HepG2 (cell line): ENCODE results near the gene CACNA1C. TPM values are rescaled to one million over a fixed set of nuclear protein-coding genes. Genes with fewer than 3 reads are reported as not detected.

Experiments
- ATAC-seq: fragments of 200-7000 bp; cut with Tn5 transposase; 3 replicates; pipeline ENCODE4 v1.9.1; 2020; ENCODE audit warnings: mild to moderate bottlenecking, moderate library complexity
- BruUV-seq: library from RNA; stranded (reverse); fragments of 400-500 nt; replicated peaks from 2 replicates; lab custom pipeline; 2021; lab: Mats Ljungman, UMichigan
- CTCF ChIA-PET: fragments of 300-600 bp; formaldehyde crosslinking; extraction: SDS; loops from one replicate; lab custom pipeline; 2021; ENCODE audit warnings: low total read pairs, inconsistent platforms, low intra/inter-chr PET ratio; lab: Yijun Ruan, JAX
- POLR2A ChIA-PET: fragments of 350-600 bp; sonication (Branson Sonifier 250); formaldehyde crosslinking; loops from one replicate; lab custom pipeline; 2020; ENCODE audit warnings: antibody characterized with exemption, inconsistent platforms; lab: Yijun Ruan, JAX
- DNase-seq: peaks from one replicate; pipeline ENCODE4 v3.0.0-alpha.2; 2015; ENCODE audit warnings: low spot score
- FAIRE-seq: peaks from 3 replicates; lab custom pipeline; 2011; peaks lifted over from hg19 to GRCh38; lab: Jason Lieb, UNC
- H2AFZ ChIP-seq: one replicate; pipeline ENCODE4 v1.6.1; 2011; ENCODE audit warnings: low read length, inconsistent platforms
- H3K27ac ChIP-seq: fragments of 300-600 bp; 3 replicates; pipeline ENCODE4 v1.8.0; 2011; ENCODE audit warnings: mixed run types, mild to moderate bottlenecking, mixed read lengths, low read length, inconsistent platforms; ENCODE audit not compliant: insufficient read depth; ENCODE audit errors: extremely low read length
- H3K27me3 ChIP-seq, 2 experiments: fragments of 200-600 bp in 1 of 2; 2 replicates in 1 of 2; 3 replicates in 1 of 2; pipeline versions ENCODE4 v1.6.0 to v1.8.0; 2011; ENCODE audit warnings: low read length in 2 of 2, mild to moderate bottlenecking in 2 of 2, moderate library complexity in 2 of 2, inconsistent platforms in 1 of 2; ENCODE audit not compliant: insufficient read depth in 2 of 2, control insufficient read depth in 1 of 2
- H3K36me3 ChIP-seq, 2 experiments: fragments of 200-600 bp in 1 of 2; replicated peaks in 1 of 2; 2 replicates in 1 of 2; 3 replicates in 1 of 2; pipeline versions ENCODE4 v1.5.1 to v1.8.0; 2011; ENCODE audit warnings: low read length in 2 of 2, inconsistent platforms in 1 of 2; ENCODE audit not compliant: insufficient read depth in 2 of 2, control insufficient read depth in 1 of 2
- H3K4me1 ChIP-seq: 2 replicates; pipeline ENCODE4 v1.5.1; 2012; ENCODE audit warnings: low read length, inconsistent platforms; ENCODE audit not compliant: insufficient read depth
- H3K4me2 ChIP-seq: 2 replicates; pipeline ENCODE4 v1.6.0; 2011; ENCODE audit warnings: low read depth, low read length, inconsistent platforms
- H3K4me3 ChIP-seq, 3 experiments: fragments of 200-600 bp in 1 of 3; sonication (generic), shearing (Covaris generic) in 1 of 3; replicated peaks in 1 of 3; 2 replicates each; pipeline ENCODE4 v1.5.1; 2011 to 2016; ENCODE audit warnings: low read length in 3 of 3, inconsistent platforms in 2 of 3, low read depth in 2 of 3, mild to moderate bottlenecking in 2 of 3, control low read depth in 1 of 3, mixed read lengths in 1 of 3; ENCODE audit not compliant: insufficient read depth in 1 of 3
- H3K79me2 ChIP-seq: one replicate; pipeline ENCODE4 v1.6.1; 2011; ENCODE audit warnings: low read length, inconsistent platforms; ENCODE audit not compliant: insufficient read depth
- H3K9ac ChIP-seq: 2 replicates; pipeline ENCODE4 v1.6.0; 2011; ENCODE audit warnings: mild to moderate bottlenecking, low read depth, low read length, inconsistent platforms; ENCODE audit not compliant: insufficient read depth
- H3K9me3 ChIP-seq: 2 replicates; pipeline ENCODE4 v1.5.1; 2012; ENCODE audit warnings: mild to moderate bottlenecking, low read length
- H4K20me1 ChIP-seq: 2 replicates; pipeline ENCODE4 v1.6.0; 2011; ENCODE audit warnings: inconsistent platforms, mild to moderate bottlenecking, low read length, moderate library complexity; ENCODE audit not compliant: insufficient read depth
- EHMT2 ChIP-seq: fragments of 200-600 bp; sonication (generic); IDR thresholded peaks from 2 replicates; pipeline ENCODE4 v1.7.0; 2017; ENCODE audit warnings: antibody characterized with exemption, low read depth, low read length, borderline replicate concordance
- HMGA1 ChIP-seq: sonication (generic); formaldehyde crosslinking; conservative IDR thresholded peaks from 2 replicates; pipeline ENCODE4 v1.4.0; 2020; ENCODE audit warnings: missing genetic modification reagents
- HOXA5 ChIP-seq: sonication (generic); formaldehyde crosslinking; IDR thresholded peaks from 2 replicates; pipeline ENCODE4 v1.4.0; 2020; ENCODE audit warnings: missing genetic modification reagents
- KMT2B ChIP-seq: IDR thresholded peaks from 2 replicates; pipeline ENCODE4 v1.6.1; 2016; ENCODE audit warnings: missing genetic modification reagents, missing compliant biosample characterization
- MATR3 ChIP-seq: sonication (generic); formaldehyde crosslinking; IDR thresholded peaks from 2 replicates; pipeline ENCODE4 v1.4.0; 2020; ENCODE audit warnings: missing genetic modification reagents
- MTA1 ChIP-seq: sonication (generic); formaldehyde crosslinking; IDR thresholded peaks from 2 replicates; pipeline ENCODE4 v1.4.0; 2020; ENCODE audit warnings: missing genetic modification reagents, mild to moderate bottlenecking, borderline replicate concordance
- NFIC ChIP-seq: IDR thresholded peaks from 2 replicates; pipeline ENCODE4 v1.6.1; 2012; ENCODE audit warnings: mild to moderate bottlenecking, low read length, inconsistent platforms
- PHF5A ChIP-seq: IDR thresholded peaks from one replicate; pipeline ENCODE4 v1.6.1; 2018; ENCODE audit warnings: low read depth, missing genetic modification reagents; ENCODE audit not compliant: unreplicated experiment
- SOX13 ChIP-seq, 3 experiments: fragments of 450-650 bp in 1 of 3; sonication (generic) in 1 of 3; formaldehyde crosslinking in 1 of 3; IDR thresholded peaks in 2 of 3; conservative IDR thresholded peaks in 1 of 3; 2 replicates each; pipeline versions ENCODE4 v1.5.0 to v1.6.1; 2016 to 2020; ENCODE audit warnings: antibody characterized with exemption in 1 of 3, mild to moderate bottlenecking in 1 of 3, missing compliant biosample characterization in 1 of 3, missing genetic modification reagents in 1 of 3, moderate library complexity in 1 of 3
- SRSF4 ChIP-seq: fragments of 200-400 bp; formaldehyde crosslinking; IDR thresholded peaks from one replicate; pipeline ENCODE4 v1.6.1; 2018; ENCODE audit warnings: mild to moderate bottlenecking, low read depth, low read length, moderate library complexity; ENCODE audit not compliant: poor library complexity, severe bottlenecking
- THYN1 ChIP-seq: sonication (generic); formaldehyde crosslinking; IDR thresholded peaks from 2 replicates; pipeline ENCODE4 v1.8.1; 2023; ENCODE audit warnings: low read depth, mild to moderate bottlenecking, moderate library complexity, missing genetic modification reagents, borderline replicate concordance
- YEATS2 ChIP-seq: sonication (generic); formaldehyde crosslinking; IDR thresholded peaks from 2 replicates; pipeline ENCODE4 v1.4.0; 2020; ENCODE audit warnings: missing genetic modification reagents, borderline replicate concordance
- ZBTB7B ChIP-seq: sonication (generic); formaldehyde crosslinking; IDR thresholded peaks from 2 replicates; pipeline ENCODE4 v1.4.0; 2020; ENCODE audit warnings: missing genetic modification reagents
- ZNF513 ChIP-seq: sonication (generic); formaldehyde crosslinking; conservative IDR thresholded peaks from 2 replicates; pipeline ENCODE4 v1.5.0; 2020; ENCODE audit warnings: missing genetic modification reagents
- ZNF746 ChIP-seq: sonication (generic); formaldehyde crosslinking; IDR thresholded peaks from 2 replicates; pipeline ENCODE4 v1.8.0; 2022; ENCODE audit warnings: mild to moderate bottlenecking, missing genetic modification reagents
- WGBS: methylation state at CpG from one replicate; pipeline ENCODE4 v1.1.6; 2017; ENCODE audit warnings: low lambda C conversion rate; 5-methylcytosine and 5-hydroxymethylcytosine counted together
- in situ Hi-C: cut with HindIII; loops from 2 replicates; pipeline ENCODE4 v1.10.0; 2017; ENCODE audit warnings: low pct_unique_long_range_greater_than_20kb; ENCODE audit not compliant: extremely low pct_ligation_motif_present
- intact Hi-C: fragments of 100-400 bp; cut with micrococcal nuclease; formaldehyde crosslinking; loops from one replicate; pipeline ENCODE4 v1.10.0; 2022; ENCODE audit not compliant: unreplicated experiment
- polyA plus RNA-seq, 8 experiments: library from polyadenylated mRNA; depleted of rRNA in 3 of 8; stranded (reverse) in 7 of 8; unstranded in 1 of 8; fragments of >200 nt; fragmentation: Illumina TruSeq in 4 of 8; extraction: Trizol in 4 of 8; gene quantifications; 2 replicates each; pipeline versions ENCODE4 v1.2.1 to v1.2.3, GENCODE V29; 2011 to 2016; ENCODE audit warnings: low read depth in 4 of 8, missing spikeins in 1 of 8, mixed read lengths in 1 of 8; ENCODE audit not compliant: insufficient read depth in 1 of 8
- total RNA-seq, 5 experiments: library from RNA; depleted of rRNA; stranded (reverse); fragments of >200 nt; fragmentation: Illumina TruSeq; extraction: Trizol; gene quantifications; 2 replicates each; pipeline ENCODE4 v1.2.3, GENCODE V29; 2016; ENCODE audit warnings: low read depth in 1 of 5
- TF ChIP-seq, protein P1 (sequence below): sonication (generic); formaldehyde crosslinking; IDR thresholded peaks from 2 replicates; pipeline ENCODE4 v1.9.0; 2021; ENCODE audit warnings: missing genetic modification reagents, borderline replicate concordance

CACNA1C gene
- total and polyA plus RNA-seq, 2 of the 13 experiments (the other 11 are each of a cell fraction or from before 2014, with no cell fraction given) = not detected

- no peak for FAIRE-seq
- POLR2A ChIA-PET = no interaction called here
- BruUV-seq = no TSS peak
Measured at GRCh38 chr12:2240390-2240789, 187.6 kb downstream of the CACNA1C start.

More at GRCh38 chr12:2240390-2240789, 187.6 kb downstream of the CACNA1C start:
- no peak overlapping the region for H3K27ac ChIP-seq
- DNase-seq = no peak
- no peak for ATAC-seq
- no peak overlapping the region for H2AFZ ChIP-seq
- TF ChIP-seq EHMT2 (no peak), ZBTB7B (CRISPR knock-in tag) (no peak), KMT2B (CRISPR knock-in tag) (no peak), THYN1 (no peak), HOXA5 (no peak), YEATS2 (no peak), MATR3 (CRISPR knock-in tag) (no peak), ZNF513 (no peak), NFIC (no peak), ZNF746 (no peak), SRSF4 (no peak), HMGA1 (CRISPR knock-in tag) (no peak), SOX13 (IDR thresholded peaks at IDR 0.05) (no peak), SOX13 (CRISPR knock-in tag; conservative IDR thresholded peaks at IDR 0.05 in 1 of 2, IDR thresholded peaks at IDR 0.05 in 1 of 2) (no peak), MTA1 (CRISPR knock-in tag) (no peak), PHF5A (CRISPR knock-in tag) (no peak)
- TF ChIP-seq, protein P1, sequence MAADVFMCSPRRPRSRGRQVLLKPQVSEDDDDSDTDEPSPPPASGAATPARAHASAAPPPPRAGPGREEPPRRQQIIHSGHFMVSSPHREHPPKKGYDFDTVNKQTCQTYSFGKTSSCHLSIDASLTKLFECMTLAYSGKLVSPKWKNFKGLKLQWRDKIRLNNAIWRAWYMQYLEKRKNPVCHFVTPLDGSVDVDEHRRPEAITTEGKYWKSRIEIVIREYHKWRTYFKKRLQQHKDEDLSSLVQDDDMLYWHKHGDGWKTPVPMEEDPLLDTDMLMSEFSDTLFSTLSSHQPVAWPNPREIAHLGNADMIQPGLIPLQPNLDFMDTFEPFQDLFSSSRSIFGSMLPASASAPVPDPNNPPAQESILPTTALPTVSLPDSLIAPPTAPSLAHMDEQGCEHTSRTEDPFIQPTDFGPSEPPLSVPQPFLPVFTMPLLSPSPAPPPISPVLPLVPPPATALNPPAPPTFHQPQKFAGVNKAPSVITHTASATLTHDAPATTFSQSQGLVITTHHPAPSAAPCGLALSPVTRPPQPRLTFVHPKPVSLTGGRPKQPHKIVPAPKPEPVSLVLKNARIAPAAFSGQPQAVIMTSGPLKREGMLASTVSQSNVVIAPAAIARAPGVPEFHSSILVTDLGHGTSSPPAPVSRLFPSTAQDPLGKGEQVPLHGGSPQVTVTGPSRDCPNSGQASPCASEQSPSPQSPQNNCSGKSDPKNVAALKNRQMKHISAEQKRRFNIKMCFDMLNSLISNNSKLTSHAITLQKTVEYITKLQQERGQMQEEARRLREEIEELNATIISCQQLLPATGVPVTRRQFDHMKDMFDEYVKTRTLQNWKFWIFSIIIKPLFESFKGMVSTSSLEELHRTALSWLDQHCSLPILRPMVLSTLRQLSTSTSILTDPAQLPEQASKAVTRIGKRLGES (CRISPR knock-in tag) = no peak
- H3K4me2 ChIP-seq = no peak overlapping the region
- intact Hi-C loops = no loop called here
- no peaks in the 10 kb centered on the region for H3K9me3 ChIP-seq
- no peak overlapping the region for H3K4me3 ChIP-seq
- in situ Hi-C loops = no loop called here
- peaks cover 0 to 14% of the 10 kb centered on the region in 2 experiments; a peak in 3 of 5 replicates for H3K27me3 ChIP-seq
- CTCF ChIA-PET = no interaction called here
- H3K4me1 ChIP-seq = peaks cover 21% of the 10 kb centered on the region
- H4K20me1 ChIP-seq = no peaks in the 10 kb centered on the region
- no peaks in the 10 kb centered on the region for H3K79me2 ChIP-seq
- no peak overlapping the region for H3K9ac ChIP-seq
- no peaks in the 10 kb centered on the region for H3K36me3 ChIP-seq
- WGBS = 80% methylated on average over 3 of the region's 6 CpGs
